Esophagus squamous epithelium (tissue), 4 donors: Measurements from ENCODE around the gene TULP3.

Source experiments
- POLR2A ChIP-seq, 4 donors: fragments of 450-650 bp; IDR thresholded peaks; one replicate each; pipeline ENCODE4 v1.6.1; 2017; ENCODE audit warnings: antibody characterized with exemption in 4 of 4, mild to moderate bottlenecking in 4 of 4, moderate library complexity in 3 of 4
- TF ChIP-seq, protein P1 (sequence below), 6 experiments: fragments of 450-650 bp in 4 of 6; fragments of 200-600 bp in 2 of 6; sonication (generic) in 2 of 6; IDR thresholded peaks; one replicate each; pipeline ENCODE4 v1.5.1; 2016 to 2019; ENCODE audit warnings: antibody characterized with exemption in 6 of 6, mild to moderate bottlenecking in 4 of 6, moderate library complexity in 4 of 6

DNA sequence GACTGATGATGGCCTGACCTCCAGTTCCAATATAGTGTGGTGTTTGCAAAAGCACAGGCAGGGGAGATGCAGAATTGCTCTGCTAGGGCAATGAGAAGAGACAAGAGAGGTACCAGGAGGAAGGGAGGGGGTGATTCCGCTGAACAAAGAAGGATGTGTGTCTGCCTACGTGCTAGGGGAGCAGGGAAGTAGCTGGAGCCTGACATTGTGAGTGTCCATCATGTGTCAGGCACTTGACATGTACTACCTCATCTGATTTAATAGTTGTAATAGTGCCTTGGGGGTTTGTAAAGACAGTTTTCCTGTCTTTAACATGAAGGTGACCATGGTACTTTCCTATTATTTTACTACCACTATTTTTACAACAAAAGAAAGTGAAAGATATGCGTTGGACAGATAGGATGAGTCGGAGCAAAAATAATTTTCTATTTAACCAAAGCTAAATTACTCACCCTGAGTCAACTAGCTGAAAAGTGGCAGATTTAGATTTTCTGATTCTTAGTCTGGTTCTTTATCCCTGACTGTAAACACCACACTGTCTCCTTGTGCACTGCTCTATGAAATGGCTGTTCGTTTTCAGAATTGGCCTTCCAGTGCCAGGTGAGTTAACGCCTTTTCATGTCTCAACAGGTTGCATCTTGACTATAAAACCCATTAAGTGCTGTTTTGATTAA, 34.8 kb downstream of the TULP3 start:
- TF ChIP-seq, protein P1, sequence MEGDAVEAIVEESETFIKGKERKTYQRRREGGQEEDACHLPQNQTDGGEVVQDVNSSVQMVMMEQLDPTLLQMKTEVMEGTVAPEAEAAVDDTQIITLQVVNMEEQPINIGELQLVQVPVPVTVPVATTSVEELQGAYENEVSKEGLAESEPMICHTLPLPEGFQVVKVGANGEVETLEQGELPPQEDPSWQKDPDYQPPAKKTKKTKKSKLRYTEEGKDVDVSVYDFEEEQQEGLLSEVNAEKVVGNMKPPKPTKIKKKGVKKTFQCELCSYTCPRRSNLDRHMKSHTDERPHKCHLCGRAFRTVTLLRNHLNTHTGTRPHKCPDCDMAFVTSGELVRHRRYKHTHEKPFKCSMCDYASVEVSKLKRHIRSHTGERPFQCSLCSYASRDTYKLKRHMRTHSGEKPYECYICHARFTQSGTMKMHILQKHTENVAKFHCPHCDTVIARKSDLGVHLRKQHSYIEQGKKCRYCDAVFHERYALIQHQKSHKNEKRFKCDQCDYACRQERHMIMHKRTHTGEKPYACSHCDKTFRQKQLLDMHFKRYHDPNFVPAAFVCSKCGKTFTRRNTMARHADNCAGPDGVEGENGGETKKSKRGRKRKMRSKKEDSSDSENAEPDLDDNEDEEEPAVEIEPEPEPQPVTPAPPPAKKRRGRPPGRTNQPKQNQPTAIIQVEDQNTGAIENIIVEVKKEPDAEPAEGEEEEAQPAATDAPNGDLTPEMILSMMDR (IDR thresholded peaks at IDR 0.05), result no peak
- TF ChIP-seq POLR2A (IDR thresholded peaks at IDR 0.05), result no peak
